ENCODE measurements around the gene TOR1AIP2. TPM values are rescaled to one million over a fixed set of nuclear protein-coding genes. Genes with fewer than 3 reads are reported as not detected.

TOR1AIP2 gene
- total RNA-seq, 1 experiment from 2014 or later, result 142 TPM

GRCh38 chr1:179818260-179818659 is 59.3 kb downstream of the TOR1AIP2 start:
- Histone ChIP-seq H3K9me2 (ENCODE audit: insufficient read depth) (no peaks in the 10 kb centered on the region), H3K79me2 (ENCODE audit: low read depth) (no peaks in the 10 kb centered on the region), H3K9me3 (ENCODE audit: insufficient read depth, low read depth) (no peaks in the 10 kb centered on the region), H3K36me3 (ENCODE audit: low read depth) (no peaks in the 10 kb centered on the region), H2AFZ (no peak overlapping the region), H3F3A (ENCODE audit: insufficient read depth, low read depth) (no peaks in the 10 kb centered on the region), H3K27ac (no peak overlapping the region), H4K20me1 (ENCODE audit: insufficient read depth) (no peaks in the 10 kb centered on the region), H3K4me1 (replicated peaks; ENCODE audit: insufficient read depth) (no peaks in the 10 kb centered on the region), H3K4me3 (no peak overlapping the region), H3K27me3 (ENCODE audit: insufficient read depth, low read depth) (peaks cover 20% of the 10 kb centered on the region), H3K4me2 (no peak overlapping the region)
- BruUV-seq (replicated peaks), result no TSS peak
- POLR2A ChIA-PET (ENCODE audit: unreplicated experiment), result no interaction called here
- intact Hi-C loops (cut with micrococcal nuclease; ENCODE audit: unreplicated experiment), result loop anchor here (10.0 kb wide), 2 partner anchors 453 to 1283 kb away; partner anchors contain the start of gene AXDND1
- DNase-seq, result no peak
- TF ChIP-seq CTCF (conservative IDR thresholded peaks at IDR 0.05), result no peak
- TF ChIP-seq EZH2 (IDR thresholded peaks at IDR 0.05; ENCODE audit: low read depth), result no peak
- CTCF ChIA-PET, result no interaction called here

DNA sequence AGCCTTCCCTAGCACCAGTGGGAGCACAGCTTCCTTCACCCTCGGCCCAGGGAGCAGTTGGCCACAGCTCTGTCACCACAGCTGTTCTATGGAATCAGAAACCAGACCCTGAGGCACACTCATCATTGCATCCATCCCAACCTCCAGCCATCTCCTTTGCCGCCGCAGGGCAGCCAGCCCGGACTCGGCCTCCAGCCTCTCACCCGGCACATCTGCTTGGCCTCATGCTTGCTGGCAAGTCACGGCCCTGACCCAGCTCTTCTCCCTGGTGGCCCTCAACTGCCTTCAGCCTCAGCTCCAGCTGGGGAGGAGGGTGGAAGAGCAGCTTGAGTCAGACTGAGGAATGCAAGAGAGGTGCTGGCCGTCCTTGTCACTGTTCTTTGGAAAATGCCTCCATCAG is 59.8 kb downstream of the TOR1AIP2 start:
- POLR2A ChIA-PET (ENCODE audit: unreplicated experiment), result interaction anchor here (0.7 kb wide), 1 partner anchor 214 kb away, joined by 3 read pairs; no protein-coding TSS in a partner anchor
- Histone ChIP-seq H3K36me3 (ENCODE audit: low read depth) (no peaks in the 10 kb centered on the region), H3K9me2 (ENCODE audit: insufficient read depth) (no peaks in the 10 kb centered on the region), H3K79me2 (ENCODE audit: low read depth) (no peaks in the 10 kb centered on the region), H2AFZ (no peak overlapping the region), H3F3A (ENCODE audit: insufficient read depth, low read depth) (no peaks in the 10 kb centered on the region), H3K4me2 (no peak overlapping the region), H3K27ac (no peak overlapping the region), H3K27me3 (ENCODE audit: insufficient read depth, low read depth) (peaks cover 24% of the 10 kb centered on the region), H3K4me3 (no peak overlapping the region), H3K9me3 (ENCODE audit: insufficient read depth, low read depth) (no peaks in the 10 kb centered on the region), H3K4me1 (replicated peaks; ENCODE audit: insufficient read depth) (no peaks in the 10 kb centered on the region), H4K20me1 (ENCODE audit: insufficient read depth) (no peaks in the 10 kb centered on the region)
- no peak for TF ChIP-seq EZH2 (IDR thresholded peaks at IDR 0.05; ENCODE audit: low read depth)
- no peak for TF ChIP-seq CTCF (conservative IDR thresholded peaks at IDR 0.05)
- BruUV-seq (replicated peaks), result no TSS peak
- intact Hi-C loops (cut with micrococcal nuclease; ENCODE audit: unreplicated experiment), result loop anchor here (10.0 kb wide), 2 partner anchors 453 to 1283 kb away; partner anchors contain the start of gene AXDND1
- no peak for DNase-seq
- CTCF ChIA-PET, result interaction anchor here (0.7 kb wide), 1 partner anchor 35 kb away, joined by 3 read pairs; no protein-coding TSS in a partner anchor

DNA sequence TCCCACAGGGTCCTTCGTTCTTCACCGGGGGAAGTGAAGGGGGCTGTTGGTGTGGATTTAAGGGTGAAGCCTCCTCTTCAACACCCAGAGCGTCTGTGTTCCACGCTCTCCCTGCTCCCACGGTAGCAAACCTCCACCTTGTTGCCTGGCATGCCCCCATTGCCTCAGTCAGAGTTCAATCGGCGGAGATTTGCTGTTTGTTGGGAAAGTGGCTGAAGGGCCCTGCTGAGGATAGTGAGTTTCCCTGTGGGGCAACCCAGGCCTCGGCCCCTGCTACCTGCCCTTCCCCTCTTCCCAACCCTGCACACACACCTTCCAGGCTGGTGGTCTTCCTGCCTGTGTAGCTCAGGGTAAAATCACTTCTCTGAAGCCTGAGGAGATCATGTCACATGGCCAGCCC is 60.5 kb downstream of the TOR1AIP2 start:
- Histone ChIP-seq H3K9me3 (ENCODE audit: insufficient read depth, low read depth) (no peaks in the 10 kb centered on the region), H3K4me3 (no peak overlapping the region), H3F3A (ENCODE audit: insufficient read depth, low read depth) (no peaks in the 10 kb centered on the region), H3K27ac (no peak overlapping the region), H3K4me1 (replicated peaks; ENCODE audit: insufficient read depth) (no peaks in the 10 kb centered on the region), H3K79me2 (ENCODE audit: low read depth) (no peaks in the 10 kb centered on the region), H2AFZ (no peak overlapping the region), H3K9me2 (ENCODE audit: insufficient read depth) (no peaks in the 10 kb centered on the region), H3K36me3 (ENCODE audit: low read depth) (no peaks in the 10 kb centered on the region), H3K4me2 (no peak overlapping the region), H3K27me3 (ENCODE audit: insufficient read depth, low read depth) (peaks cover 32% of the 10 kb centered on the region), H4K20me1 (ENCODE audit: insufficient read depth) (no peaks in the 10 kb centered on the region)
- no TSS peak for BruUV-seq (replicated peaks)
- no peak for DNase-seq
- intact Hi-C loops (cut with micrococcal nuclease; ENCODE audit: unreplicated experiment), result loop anchor here (10.0 kb wide), 2 partner anchors 452 to 1282 kb away; partner anchors contain the start of gene AXDND1
- ChIA-PET CTCF (interaction anchor here (0.6 kb wide), 1 partner anchor 1285 kb away, joined by 6 read pairs; no protein-coding TSS in a partner anchor), POLR2A (ENCODE audit: unreplicated experiment) (interaction anchor here (0.7 kb wide), 1 partner anchor 215 kb away, joined by 3 read pairs; no protein-coding TSS in a partner anchor)
- no peak for TF ChIP-seq CTCF (conservative IDR thresholded peaks at IDR 0.05)
- no peak for TF ChIP-seq EZH2 (IDR thresholded peaks at IDR 0.05; ENCODE audit: low read depth)

All from PC-9 (cell line).